Mesangial cell (primary cell): ENCODE results near the gene SLC10A2. TPM values are rescaled to one million over a fixed set of nuclear protein-coding genes. Genes with fewer than 3 reads are reported as not detected.

Source experiments
- total RNA-seq: library from RNA; depleted of rRNA; stranded (reverse); fragments of >200 nt; gene quantifications from 2 replicates; pipeline ENCODE4 v1.2.3, GENCODE V29; 2015

SLC10A2 gene, protein sequence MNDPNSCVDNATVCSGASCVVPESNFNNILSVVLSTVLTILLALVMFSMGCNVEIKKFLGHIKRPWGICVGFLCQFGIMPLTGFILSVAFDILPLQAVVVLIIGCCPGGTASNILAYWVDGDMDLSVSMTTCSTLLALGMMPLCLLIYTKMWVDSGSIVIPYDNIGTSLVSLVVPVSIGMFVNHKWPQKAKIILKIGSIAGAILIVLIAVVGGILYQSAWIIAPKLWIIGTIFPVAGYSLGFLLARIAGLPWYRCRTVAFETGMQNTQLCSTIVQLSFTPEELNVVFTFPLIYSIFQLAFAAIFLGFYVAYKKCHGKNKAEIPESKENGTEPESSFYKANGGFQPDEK
- not detected in 2 replicates for total RNA-seq

DNA sequence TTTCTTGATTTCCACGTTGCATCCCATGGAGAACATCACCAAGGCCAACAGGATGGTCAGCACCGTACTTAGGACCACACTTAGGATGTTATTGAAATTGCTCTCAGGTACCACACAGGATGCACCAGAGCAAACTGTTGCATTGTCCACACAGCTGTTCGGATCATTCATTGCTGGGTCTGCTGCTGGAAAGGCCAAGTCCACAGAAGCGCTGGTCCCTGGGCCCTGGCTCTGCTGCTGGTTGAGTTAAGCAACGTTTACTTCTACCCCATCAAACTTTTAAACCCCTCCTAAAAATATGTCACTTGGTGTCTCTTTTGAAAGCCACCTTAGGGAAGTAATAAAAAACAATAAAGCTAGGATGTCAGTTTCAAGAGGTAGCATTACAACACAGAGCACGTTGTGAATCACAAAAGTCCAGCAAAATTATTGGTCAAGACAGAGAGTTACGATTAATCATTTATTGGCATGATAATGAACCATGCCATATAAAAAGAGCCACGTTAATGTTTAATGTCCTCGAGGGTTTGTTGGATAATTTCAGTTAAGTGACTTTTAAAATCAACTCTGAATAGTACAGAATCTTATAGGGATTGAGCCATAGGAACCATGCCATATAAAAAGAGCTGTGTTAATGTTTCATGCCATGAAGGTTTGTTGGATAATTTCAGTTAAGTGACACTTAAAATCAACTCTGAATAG, at the start of gene SLC10A2:
Gene SLC10A2 (minus strand): TSS at position 339 of the 702 bp plus-strand sequence. CDS start 168 bp downstream, at position 171.

Other genes with a start within 250 kb of the SLC10A2 start
- 13.7 and 31.8 TPM in 2 replicates for gene ERCC5, start 220.4 kb downstream of the SLC10A2 start, total RNA-seq